GM12873 (cell line): ENCODE results near the gene MTHFD1.

Experiments used
- TF ChIP-seq, protein P1 (sequence below): IDR thresholded peaks from 2 replicates; pipeline ENCODE4 v1.5.1; 2012; ENCODE audit warnings: low read depth, mild to moderate bottlenecking, moderate library complexity, low read length, control low read depth; ENCODE audit not compliant: insufficient read depth; ENCODE audit errors: missing control alignments

The MTHFD1 gene

DNA sequence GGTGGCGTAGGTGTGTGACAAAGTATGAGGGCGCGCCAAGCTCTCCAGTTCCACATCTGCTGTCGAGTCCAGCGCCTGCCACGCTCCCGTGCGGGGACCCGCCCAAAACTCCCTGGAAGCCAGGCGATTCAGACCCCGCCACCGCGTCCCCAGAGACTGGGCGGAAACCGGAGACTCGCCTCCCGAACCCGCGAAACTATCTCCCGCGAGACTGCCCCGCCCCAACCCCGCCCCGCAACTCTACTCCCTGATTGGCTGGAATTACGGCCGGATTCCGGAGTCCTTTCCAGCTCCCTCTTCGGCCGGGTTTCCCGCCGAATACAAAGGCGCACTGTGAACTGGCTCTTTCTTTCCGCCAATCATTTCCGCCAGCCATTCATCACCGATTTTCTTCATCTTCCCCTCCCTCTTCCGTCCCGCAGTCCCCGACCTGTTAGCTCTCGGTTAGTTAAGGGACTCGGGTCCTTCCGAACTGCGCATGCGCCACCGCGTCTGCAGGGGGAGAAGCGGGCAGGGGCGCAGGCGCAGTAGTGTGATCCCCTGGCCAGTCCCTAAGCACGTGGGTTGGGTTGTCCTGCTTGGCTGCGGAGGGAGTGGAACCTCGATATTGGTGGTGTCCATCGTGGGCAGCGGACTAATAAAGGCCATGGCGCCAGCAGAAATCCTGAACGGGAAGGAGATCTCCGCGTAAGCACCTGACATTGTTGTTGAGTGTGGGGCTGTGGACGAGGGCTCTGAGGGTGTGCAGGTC is at the start of gene MTHFD1:
Gene MTHFD1 (plus strand): TSS at position 572 of the 751 bp plus-strand sequence. CDS start 75 bp downstream, at position 647.
- TF ChIP-seq, protein P1, sequence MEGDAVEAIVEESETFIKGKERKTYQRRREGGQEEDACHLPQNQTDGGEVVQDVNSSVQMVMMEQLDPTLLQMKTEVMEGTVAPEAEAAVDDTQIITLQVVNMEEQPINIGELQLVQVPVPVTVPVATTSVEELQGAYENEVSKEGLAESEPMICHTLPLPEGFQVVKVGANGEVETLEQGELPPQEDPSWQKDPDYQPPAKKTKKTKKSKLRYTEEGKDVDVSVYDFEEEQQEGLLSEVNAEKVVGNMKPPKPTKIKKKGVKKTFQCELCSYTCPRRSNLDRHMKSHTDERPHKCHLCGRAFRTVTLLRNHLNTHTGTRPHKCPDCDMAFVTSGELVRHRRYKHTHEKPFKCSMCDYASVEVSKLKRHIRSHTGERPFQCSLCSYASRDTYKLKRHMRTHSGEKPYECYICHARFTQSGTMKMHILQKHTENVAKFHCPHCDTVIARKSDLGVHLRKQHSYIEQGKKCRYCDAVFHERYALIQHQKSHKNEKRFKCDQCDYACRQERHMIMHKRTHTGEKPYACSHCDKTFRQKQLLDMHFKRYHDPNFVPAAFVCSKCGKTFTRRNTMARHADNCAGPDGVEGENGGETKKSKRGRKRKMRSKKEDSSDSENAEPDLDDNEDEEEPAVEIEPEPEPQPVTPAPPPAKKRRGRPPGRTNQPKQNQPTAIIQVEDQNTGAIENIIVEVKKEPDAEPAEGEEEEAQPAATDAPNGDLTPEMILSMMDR = no peak

- TF ChIP-seq, protein P1 = no peak
These were observed 49.4 kb upstream of the MTHFD1 start for GRCh38 chr14:64338616-64339316.

- TF ChIP-seq, protein P1 = no peak
These were observed 47.5 kb upstream of the MTHFD1 start for GRCh38 chr14:64340560-64341196.

DNA sequence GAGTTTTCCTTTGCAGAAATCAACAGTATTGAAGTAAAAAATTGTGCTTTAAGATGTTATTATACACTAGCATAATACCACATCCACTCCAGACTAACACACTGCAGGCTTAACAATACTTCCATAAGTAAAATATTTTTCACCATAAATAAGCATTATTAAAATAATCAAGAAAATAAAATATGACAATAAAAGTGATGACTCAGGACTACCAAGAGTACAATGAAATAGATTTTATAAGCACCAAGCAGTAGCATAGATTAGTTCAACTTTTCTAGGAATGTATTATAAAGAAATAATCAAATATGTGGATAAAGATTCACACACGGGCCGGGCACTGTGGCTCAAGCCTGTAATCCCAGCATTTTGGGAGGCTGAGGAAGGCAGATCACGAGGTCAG is 40.4 kb upstream of the MTHFD1 start:
- TF ChIP-seq, protein P1 = no peak

DNA sequence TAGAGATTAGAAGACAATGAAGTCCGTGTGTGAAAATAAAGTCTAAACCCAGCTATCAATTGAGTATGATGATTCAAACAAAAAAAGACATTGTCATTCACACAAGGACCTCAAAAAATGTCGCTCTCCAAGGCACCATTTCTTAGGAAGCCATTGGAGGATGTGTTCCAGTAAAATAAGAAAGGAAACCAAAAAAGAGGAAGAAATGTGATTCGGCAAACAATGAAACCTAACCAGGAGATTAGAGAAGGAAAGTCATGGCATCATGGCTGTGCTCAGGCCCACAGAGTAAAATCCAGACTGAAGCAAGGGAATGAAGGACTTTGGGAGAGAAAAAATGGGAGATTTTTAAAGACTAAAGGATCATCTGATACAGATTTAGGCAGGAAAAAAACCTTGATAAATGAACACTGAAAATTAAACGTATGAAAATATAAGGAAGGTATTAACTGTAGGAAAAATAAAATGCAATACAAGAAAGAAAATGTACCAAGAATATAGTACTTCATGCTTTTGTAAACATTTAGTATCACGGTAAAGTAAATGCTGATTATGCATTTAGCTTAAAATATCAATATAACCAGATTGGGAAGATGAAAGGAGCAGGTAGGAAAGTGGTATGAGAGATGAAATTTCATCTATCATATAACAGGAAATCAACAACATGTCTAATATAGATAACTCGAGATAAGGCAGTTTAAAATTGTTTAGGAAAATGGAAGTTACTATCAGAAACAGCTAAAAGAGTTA is 38.2 kb upstream of the MTHFD1 start:
- TF ChIP-seq, protein P1 = no peak

DNA sequence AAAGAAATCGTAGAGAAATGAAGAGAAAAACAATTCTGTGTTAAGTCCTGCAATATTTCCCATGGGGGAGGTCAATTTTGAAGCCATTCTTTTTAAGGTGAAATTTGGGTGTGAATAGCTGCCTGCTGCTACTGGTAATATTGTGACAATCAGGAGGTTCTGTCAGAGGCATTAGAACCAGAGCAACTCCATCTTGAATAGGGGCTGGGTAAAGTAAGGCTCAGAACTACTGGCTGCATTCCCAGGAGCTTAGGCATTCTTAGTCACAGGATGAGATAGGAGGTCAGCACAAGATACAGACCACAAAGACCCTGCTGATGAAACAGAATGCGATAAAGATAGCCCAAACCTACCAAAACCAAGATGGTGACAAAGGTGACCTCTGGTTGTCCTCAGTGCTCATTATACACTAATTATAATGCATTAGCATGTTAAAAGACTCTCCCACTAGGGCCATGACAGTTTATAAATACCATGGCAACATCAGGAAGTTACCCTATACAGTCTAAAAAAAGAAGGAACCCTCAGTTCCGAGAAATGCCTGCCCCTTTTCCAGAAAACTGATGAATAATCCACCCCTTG is 24.8 kb upstream of the MTHFD1 start:
- TF ChIP-seq, protein P1 = no peak
